B cell (primary cell): ENCODE data around the gene ARMC6.

Experiments used
- EZH2 ChIP-seq: IDR thresholded peaks from 2 replicates; pipeline ENCODE4 v1.6.1; 2012; ENCODE audit warnings: borderline replicate concordance, low read depth, mild to moderate bottlenecking, moderate library complexity, low read length; ENCODE audit not compliant: insufficient read depth, poor library complexity, severe bottlenecking
- TF ChIP-seq, protein P1 (sequence below): fragments of 200-600 bp; IDR thresholded peaks from one replicate; pipeline ENCODE4 v1.8.0; 2022; ENCODE audit warnings: antibody characterized with exemption, mild to moderate bottlenecking

DNA sequence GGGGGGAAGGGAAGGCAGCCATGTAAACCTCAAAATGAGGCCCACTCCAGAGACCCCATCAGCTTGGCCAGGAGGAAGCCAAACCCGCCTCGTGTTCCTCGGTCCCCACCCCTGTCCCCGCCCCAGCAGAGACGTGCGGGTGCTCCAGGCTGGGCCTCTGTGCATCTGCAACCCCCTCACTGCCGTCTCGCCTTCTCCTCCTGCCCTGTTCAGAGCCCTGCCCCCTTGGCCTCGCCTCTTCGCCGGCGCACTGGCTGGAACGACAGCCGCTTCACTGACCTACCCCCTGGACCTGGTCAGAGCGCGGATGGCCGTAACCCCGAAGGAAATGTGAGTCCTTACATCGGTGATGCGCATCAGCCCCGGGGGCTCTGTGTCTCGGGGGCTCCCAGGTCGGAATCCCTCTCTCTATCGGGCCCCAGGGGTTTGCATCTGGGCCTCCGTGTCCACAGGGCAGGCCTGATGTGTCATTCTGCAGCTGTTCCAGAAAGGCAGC is 72.7 kb downstream of the ARMC6 start:
- TF ChIP-seq, protein P1, sequence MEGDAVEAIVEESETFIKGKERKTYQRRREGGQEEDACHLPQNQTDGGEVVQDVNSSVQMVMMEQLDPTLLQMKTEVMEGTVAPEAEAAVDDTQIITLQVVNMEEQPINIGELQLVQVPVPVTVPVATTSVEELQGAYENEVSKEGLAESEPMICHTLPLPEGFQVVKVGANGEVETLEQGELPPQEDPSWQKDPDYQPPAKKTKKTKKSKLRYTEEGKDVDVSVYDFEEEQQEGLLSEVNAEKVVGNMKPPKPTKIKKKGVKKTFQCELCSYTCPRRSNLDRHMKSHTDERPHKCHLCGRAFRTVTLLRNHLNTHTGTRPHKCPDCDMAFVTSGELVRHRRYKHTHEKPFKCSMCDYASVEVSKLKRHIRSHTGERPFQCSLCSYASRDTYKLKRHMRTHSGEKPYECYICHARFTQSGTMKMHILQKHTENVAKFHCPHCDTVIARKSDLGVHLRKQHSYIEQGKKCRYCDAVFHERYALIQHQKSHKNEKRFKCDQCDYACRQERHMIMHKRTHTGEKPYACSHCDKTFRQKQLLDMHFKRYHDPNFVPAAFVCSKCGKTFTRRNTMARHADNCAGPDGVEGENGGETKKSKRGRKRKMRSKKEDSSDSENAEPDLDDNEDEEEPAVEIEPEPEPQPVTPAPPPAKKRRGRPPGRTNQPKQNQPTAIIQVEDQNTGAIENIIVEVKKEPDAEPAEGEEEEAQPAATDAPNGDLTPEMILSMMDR, result no peak
- no peak for TF ChIP-seq EZH2
